SK-N-SH (cell line): ENCODE results near the gene SLC25A26. TPM values are rescaled to one million over a fixed set of nuclear protein-coding genes. Genes with fewer than 3 reads are reported as not detected.
"Not testable (repeated sequence)": the region's sequence is repeated elsewhere in the genome, so short reads cannot be mapped to it uniquely, and the experiment has no call there.

Experiments
- CTCF ChIA-PET: fragments of 300-600, 350-600 bp; formaldehyde crosslinking; extraction: SDS; loops from one replicate; lab custom pipeline; 2021; lab: Yijun Ruan, JAX
- POLR2A ChIA-PET: fragments of 350-600 bp; sonication (Branson Sonifier 250); formaldehyde crosslinking; extraction: SDS; loops from one replicate; lab custom pipeline; 2020; ENCODE audit warnings: antibody characterized with exemption, inconsistent platforms; lab: Yijun Ruan, JAX
- DNase-seq: peaks from one replicate; pipeline ENCODE4 v3.0.0; 2012
- H2AFZ ChIP-seq: fragments of 200-600 bp; sonication (generic); 2 replicates; pipeline ENCODE4 v1.8.1; 2016; ENCODE audit warnings: antibody characterized with exemption, mild to moderate bottlenecking, low read depth
- H3F3A ChIP-seq: fragments of 200-600 bp; sonication (generic); replicated peaks from 2 replicates; pipeline ENCODE3; 2016; ENCODE audit warnings: antibody characterized with exemption, mild to moderate bottlenecking; ENCODE audit not compliant: insufficient read depth
- H3K27ac ChIP-seq, 2 experiments: fragments of 200-500 bp in 1 of 2; fragments of 200-600 bp in 1 of 2; sonication (Bioruptor generic) in 1 of 2; sonication (generic), shearing (Covaris generic) in 1 of 2; 2 replicates each; pipeline versions ENCODE4 v1.5.1 to v1.6.1; 2014 to 2016; ENCODE audit warnings: low read depth in 2 of 2, inconsistent platforms in 1 of 2, low read length in 1 of 2, mild to moderate bottlenecking in 1 of 2, mixed read lengths in 1 of 2
- H3K27me3 ChIP-seq: fragments of 200-600 bp; sonication (generic), shearing (Covaris generic); 2 replicates; pipeline ENCODE4 v1.6.1; 2016; ENCODE audit warnings: mixed run types; ENCODE audit not compliant: insufficient read depth
- H3K36me3 ChIP-seq, 2 experiments: fragments of 200-500 bp in 1 of 2; fragments of 200-600 bp in 1 of 2; sonication (Bioruptor generic) in 1 of 2; sonication (generic) in 1 of 2; replicated peaks in 1 of 2; 2 replicates each; pipeline versions ENCODE3 to v1.5.1; 2014 to 2016; ENCODE audit warnings: low read length in 1 of 2, mild to moderate bottlenecking in 1 of 2; ENCODE audit not compliant: insufficient read depth in 2 of 2, control insufficient read depth in 1 of 2
- H3K4me1 ChIP-seq, 2 experiments: fragments of 200-500 bp in 1 of 2; fragments of 200-600 bp in 1 of 2; sonication (Bioruptor generic) in 1 of 2; sonication (generic), shearing (Covaris generic) in 1 of 2; 2 replicates each; pipeline versions ENCODE4 v1.5.1 to v1.6.1; 2014 to 2016; ENCODE audit warnings: low read depth in 1 of 2, low read length in 1 of 2, mixed run types in 1 of 2; ENCODE audit not compliant: insufficient read depth in 2 of 2, control insufficient read depth in 1 of 2
- H3K4me2 ChIP-seq: fragments of 200-600 bp; sonication (generic), shearing (Covaris generic); 2 replicates; pipeline ENCODE4 v1.6.1; 2017; ENCODE audit warnings: mixed run types
- H3K4me3 ChIP-seq, 2 experiments: fragments of 200-500 bp in 1 of 2; fragments of 200-600 bp in 1 of 2; sonication (Bioruptor generic) in 1 of 2; sonication (generic), shearing (Covaris generic) in 1 of 2; 2 replicates each; pipeline versions ENCODE4 v1.5.1 to v1.8.1; 2014 to 2016; ENCODE audit warnings: low read depth in 2 of 2, inconsistent platforms in 1 of 2, low read length in 1 of 2, mild to moderate bottlenecking in 1 of 2, mixed read lengths in 1 of 2, moderate library complexity in 1 of 2
- H3K79me2 ChIP-seq: fragments of 200-600 bp; sonication (generic); 2 replicates; pipeline ENCODE4 v1.8.1; 2017; ENCODE audit warnings: mild to moderate bottlenecking; ENCODE audit not compliant: insufficient read depth
- H3K9ac ChIP-seq: fragments of 200-600 bp; sonication (generic); 2 replicates; pipeline ENCODE4 v1.6.1; 2017; ENCODE audit warnings: mixed run types
- H3K9me2 ChIP-seq: fragments of 200-600 bp; sonication (generic); 2 replicates; pipeline ENCODE4 v1.6.1; 2017; ENCODE audit warnings: mixed run types
- H3K9me3 ChIP-seq: fragments of 200-600 bp; sonication (generic); 2 replicates; pipeline ENCODE4 v1.6.1; 2017; ENCODE audit warnings: mixed run types, mild to moderate bottlenecking, moderate library complexity
- H4K20me1 ChIP-seq: fragments of 200-600 bp; sonication (generic); 2 replicates; pipeline ENCODE4 v1.6.1; 2017; ENCODE audit warnings: mild to moderate bottlenecking, mixed run types; ENCODE audit not compliant: insufficient read depth
- CTCF ChIP-seq: fragments of 200-600 bp; sonication (generic); IDR thresholded peaks from 2 replicates; pipeline ENCODE4 v1.6.1; 2017; ENCODE audit warnings: antibody characterized with exemption, mild to moderate bottlenecking, moderate library complexity
- GATA2 ChIP-seq: sonication (generic); formaldehyde crosslinking; IDR thresholded peaks from 2 replicates; pipeline ENCODE4 v1.5.0; 2020; ENCODE audit warnings: mild to moderate bottlenecking, missing genetic modification reagents
- JUND ChIP-seq: IDR thresholded peaks from 2 replicates; pipeline ENCODE4 v1.4.0; 2012
- RFX5 ChIP-seq: IDR thresholded peaks from 2 replicates; pipeline ENCODE4 v1.6.1; 2012; ENCODE audit warnings: mild to moderate bottlenecking, improper control_type of control experiment, low read length
- TCF12 ChIP-seq: IDR thresholded peaks from 2 replicates; pipeline ENCODE4 v1.4.0; 2012
- YY1 ChIP-seq: IDR thresholded peaks from 2 replicates; pipeline ENCODE4 v1.4.0; 2012; ENCODE audit warnings: low read depth, mild to moderate bottlenecking
- WGBS: methylation state at CpG from one replicate; pipeline ENCODE4 v1.1.6; 2017; ENCODE audit warnings: low lambda C conversion rate; 5-methylcytosine and 5-hydroxymethylcytosine counted together
- polyA plus RNA-seq, 3 experiments: library from polyadenylated mRNA; depleted of rRNA; stranded (reverse); fragments of >200 nt; gene quantifications; 2 replicates each; pipeline ENCODE4 v1.2.3, GENCODE V29; 2012
- TF ChIP-seq, protein P1 (sequence below): IDR thresholded peaks from 2 replicates; pipeline ENCODE4 v1.6.1; 2012; ENCODE audit warnings: mild to moderate bottlenecking, low read depth, low read length, moderate library complexity

Gene SLC25A26
- polyA plus RNA-seq, 1 of the 3 experiments (the other 2 are of a cell fraction), result 31.8 TPM

GRCh38 chr3:66272016-66272415, 51.2 kb downstream of the SLC25A26 start:
- H3K79me2 ChIP-seq, result no peaks in the 10 kb centered on the region
- POLR2A ChIA-PET, result no interaction called here
- no peak for DNase-seq
- H3K27me3 ChIP-seq, result no peaks in the 10 kb centered on the region
- CTCF ChIA-PET, result interaction anchor here (1.2 to 3.6 kb wide), 2 partner anchors 19 to 136 kb away, joined by 3 to 26 read pairs; no protein-coding TSS in a partner anchor
- H3F3A ChIP-seq, result peaks cover 17% of the 10 kb centered on the region
- H3K9me3 ChIP-seq, result no peaks in the 10 kb centered on the region
- H3K4me1 ChIP-seq, result no peaks in the 10 kb centered on the region
- H3K4me2 ChIP-seq, result no peak overlapping the region
- TF ChIP-seq CTCF (no peak), TCF12 (no peak), YY1 (no peak), GATA2 (no peak), RFX5 (no peak), JUND (no peak)
- TF ChIP-seq, protein P1, sequence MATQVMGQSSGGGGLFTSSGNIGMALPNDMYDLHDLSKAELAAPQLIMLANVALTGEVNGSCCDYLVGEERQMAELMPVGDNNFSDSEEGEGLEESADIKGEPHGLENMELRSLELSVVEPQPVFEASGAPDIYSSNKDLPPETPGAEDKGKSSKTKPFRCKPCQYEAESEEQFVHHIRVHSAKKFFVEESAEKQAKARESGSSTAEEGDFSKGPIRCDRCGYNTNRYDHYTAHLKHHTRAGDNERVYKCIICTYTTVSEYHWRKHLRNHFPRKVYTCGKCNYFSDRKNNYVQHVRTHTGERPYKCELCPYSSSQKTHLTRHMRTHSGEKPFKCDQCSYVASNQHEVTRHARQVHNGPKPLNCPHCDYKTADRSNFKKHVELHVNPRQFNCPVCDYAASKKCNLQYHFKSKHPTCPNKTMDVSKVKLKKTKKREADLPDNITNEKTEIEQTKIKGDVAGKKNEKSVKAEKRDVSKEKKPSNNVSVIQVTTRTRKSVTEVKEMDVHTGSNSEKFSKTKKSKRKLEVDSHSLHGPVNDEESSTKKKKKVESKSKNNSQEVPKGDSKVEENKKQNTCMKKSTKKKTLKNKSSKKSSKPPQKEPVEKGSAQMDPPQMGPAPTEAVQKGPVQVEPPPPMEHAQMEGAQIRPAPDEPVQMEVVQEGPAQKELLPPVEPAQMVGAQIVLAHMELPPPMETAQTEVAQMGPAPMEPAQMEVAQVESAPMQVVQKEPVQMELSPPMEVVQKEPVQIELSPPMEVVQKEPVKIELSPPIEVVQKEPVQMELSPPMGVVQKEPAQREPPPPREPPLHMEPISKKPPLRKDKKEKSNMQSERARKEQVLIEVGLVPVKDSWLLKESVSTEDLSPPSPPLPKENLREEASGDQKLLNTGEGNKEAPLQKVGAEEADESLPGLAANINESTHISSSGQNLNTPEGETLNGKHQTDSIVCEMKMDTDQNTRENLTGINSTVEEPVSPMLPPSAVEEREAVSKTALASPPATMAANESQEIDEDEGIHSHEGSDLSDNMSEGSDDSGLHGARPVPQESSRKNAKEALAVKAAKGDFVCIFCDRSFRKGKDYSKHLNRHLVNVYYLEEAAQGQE, result no peak
- H3K36me3 ChIP-seq, result peaks cover 0 to 4% of the 10 kb centered on the region in 2 experiments
- H3K9ac ChIP-seq, result no peak overlapping the region
- no peak overlapping the region for H2AFZ ChIP-seq
- no peak overlapping the region for H3K4me3 ChIP-seq
- no peaks in the 10 kb centered on the region for H4K20me1 ChIP-seq
- 92% methylated on average over 1 of the region's 1 CpG for WGBS
- no peak overlapping the region for H3K27ac ChIP-seq
- no peaks in the 10 kb centered on the region for H3K9me2 ChIP-seq

DNA sequence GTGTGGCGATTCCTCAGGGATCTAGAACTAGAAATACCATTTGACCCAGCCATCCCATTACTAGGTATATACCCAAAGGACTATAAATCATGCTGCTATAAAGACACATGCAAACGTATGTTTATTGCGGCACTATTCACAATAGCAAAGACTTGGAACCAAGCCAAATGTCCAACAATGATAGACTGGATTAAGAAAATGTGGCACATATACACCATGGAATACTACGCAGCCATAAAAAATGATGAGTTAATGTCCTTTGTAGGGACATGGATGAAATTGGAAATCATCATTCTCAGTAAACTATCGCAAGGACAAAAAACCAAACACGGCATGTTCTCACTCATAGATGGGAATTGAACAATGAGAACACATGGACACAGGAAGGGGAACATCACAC, 54.0 kb downstream of the SLC25A26 start:
- CTCF ChIA-PET, result interaction anchor here (0.7 to 1.1 kb wide), 4 partner anchors 15 to 548 kb away, joined by 3 to 8 read pairs (median 4); no protein-coding TSS in a partner anchor
- H3K27me3 ChIP-seq, H3K4me3 ChIP-seq, H3K9ac ChIP-seq, H4K20me1 ChIP-seq, H3K9me3 ChIP-seq, DNase-seq, H3K27ac ChIP-seq, H3K36me3 ChIP-seq, POLR2A ChIA-PET, H3K4me2 ChIP-seq, H2AFZ ChIP-seq, H3K4me1 ChIP-seq, H3K79me2 ChIP-seq, H3K9me2 ChIP-seq: not testable (repeated sequence)
- H3F3A ChIP-seq, result peaks cover 11% of the 10 kb centered on the region
- WGBS, result 92% methylated on average over 6 of the region's 6 CpGs
